H1 (cell line): ENCODE measurements around the gene KRT4.

Experiments
- BACH1 ChIP-seq: IDR thresholded peaks from 2 replicates; pipeline ENCODE4 v1.6.1; 2012; ENCODE audit warnings: low read length, improper control_type of control experiment
- CTCF ChIP-seq, 3 experiments: IDR thresholded peaks; 1 replicate in 2 of 3; 2 replicates in 1 of 3; pipeline versions ENCODE4 v1.5.1 to v1.6.1; 2011; ENCODE audit warnings: low read length in 3 of 3, mild to moderate bottlenecking in 3 of 3, inconsistent platforms in 2 of 3, low read depth in 1 of 3, moderate library complexity in 1 of 3; ENCODE audit not compliant: insufficient read depth in 1 of 3; ENCODE audit errors: control extremely low read depth in 1 of 3
- EP300 ChIP-seq, 2 experiments: IDR thresholded peaks; 1 replicate in 1 of 2; 2 replicates in 1 of 2; pipeline ENCODE4 v1.6.1; 2011 to 2012; ENCODE audit warnings: low read depth in 2 of 2, low read length in 2 of 2, mild to moderate bottlenecking in 2 of 2, borderline replicate concordance in 1 of 2, inconsistent platforms in 1 of 2, moderate library complexity in 1 of 2
- EZH2 ChIP-seq: fragments of 200-600 bp; sonication (generic); IDR thresholded peaks from 2 replicates; pipeline ENCODE4 v1.7.1; 2012; ENCODE audit warnings: low read depth, mild to moderate bottlenecking, moderate library complexity, low read length, inconsistent platforms; ENCODE audit not compliant: severe bottlenecking
- POLR2A ChIP-seq, 2 experiments: IDR thresholded peaks; 1 replicate in 1 of 2; 2 replicates in 1 of 2; pipeline ENCODE4 v1.6.1; 2011; ENCODE audit warnings: low read depth in 2 of 2, low read length in 2 of 2, mild to moderate bottlenecking in 2 of 2; ENCODE audit errors: control extremely low read depth in 1 of 2
- POLR2AphosphoS5 ChIP-seq: IDR thresholded peaks from 2 replicates; pipeline ENCODE4 v1.6.1; 2011; ENCODE audit warnings: low read depth, low read length
- RAD21 ChIP-seq, 2 experiments: IDR thresholded peaks in 1 of 2; conservative IDR thresholded peaks in 1 of 2; 2 replicates each; pipeline ENCODE4 v1.6.1; 2011; ENCODE audit warnings: low read depth in 2 of 2, low read length in 2 of 2, improper control_type of control experiment in 1 of 2, inconsistent platforms in 1 of 2, mild to moderate bottlenecking in 1 of 2, moderate library complexity in 1 of 2
- TEAD4 ChIP-seq: IDR thresholded peaks from 2 replicates; pipeline ENCODE4 v1.6.1; 2012; ENCODE audit warnings: low read depth, low read length, inconsistent platforms, mixed read lengths

- no peak for TF ChIP-seq RAD21 (IDR thresholded peaks at IDR 0.05 in 1 of 2, conservative IDR thresholded peaks at IDR 0.05 in 1 of 2; ENCODE audit: low read depth in 2 of 2, low read length in 2 of 2)
- TF ChIP-seq POLR2AphosphoS5 = no peak
- no peak for TF ChIP-seq CTCF (IDR thresholded peaks at IDR 0.05; ENCODE audit: control extremely low read depth in 1 of 3, insufficient read depth in 1 of 3, low read depth in 1 of 3, low read length in 3 of 3)
- TF ChIP-seq EZH2 = no peak
- TF ChIP-seq EP300 (IDR thresholded peaks at IDR 0.05; ENCODE audit: borderline replicate concordance in 1 of 2, low read depth in 2 of 2, low read length in 2 of 2) = no peak
- no peak for TF ChIP-seq TEAD4
- TF ChIP-seq BACH1 = no peak
- no peak for TF ChIP-seq POLR2A (IDR thresholded peaks at IDR 0.05; ENCODE audit: control extremely low read depth in 1 of 2, low read depth in 2 of 2, low read length in 2 of 2)
These were observed 35.6 kb upstream of the KRT4 start for GRCh38 chr12:52849511-52849910.
